Hepatocyte (in vitro differentiated cells): Measurements from ENCODE around the gene TMEM132A.

ENCODE experiments used
- EZH2phosphoT487 ChIP-seq: fragments of 200-600 bp; sonication (generic); IDR thresholded peaks from one replicate; pipeline ENCODE4 v1.6.1; 2018; ENCODE audit warnings: antibody characterized with exemption, mild to moderate bottlenecking, low read depth, moderate library complexity; ENCODE audit not compliant: unreplicated experiment, severe bottlenecking
- TF ChIP-seq, protein P1 (sequence below): fragments of 200-600 bp; sonication (generic); IDR thresholded peaks from 2 replicates; pipeline ENCODE4 v1.5.1; 2016; ENCODE audit warnings: antibody characterized with exemption, mild to moderate bottlenecking; ENCODE audit not compliant: poor library complexity

DNA sequence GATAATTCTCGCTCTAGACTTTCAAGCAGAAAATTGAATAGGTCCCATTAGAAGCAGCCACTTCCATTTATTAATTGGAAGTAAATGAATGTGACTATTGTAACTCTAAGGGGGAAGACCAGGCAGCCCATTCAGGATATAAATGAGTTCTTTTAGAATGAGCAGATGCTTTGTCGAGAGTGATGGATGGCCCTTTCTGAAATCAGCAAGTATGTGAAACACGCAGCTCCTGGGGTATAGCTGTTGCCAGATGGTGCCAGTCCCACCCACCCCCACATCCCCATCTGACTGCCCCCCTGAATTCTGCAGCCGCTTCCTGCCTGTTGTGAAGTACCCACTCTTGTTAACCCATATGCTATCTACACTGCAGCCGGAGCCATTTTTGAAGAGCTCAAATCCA is 24.0 kb downstream of the TMEM132A start:
- TF ChIP-seq, protein P1, sequence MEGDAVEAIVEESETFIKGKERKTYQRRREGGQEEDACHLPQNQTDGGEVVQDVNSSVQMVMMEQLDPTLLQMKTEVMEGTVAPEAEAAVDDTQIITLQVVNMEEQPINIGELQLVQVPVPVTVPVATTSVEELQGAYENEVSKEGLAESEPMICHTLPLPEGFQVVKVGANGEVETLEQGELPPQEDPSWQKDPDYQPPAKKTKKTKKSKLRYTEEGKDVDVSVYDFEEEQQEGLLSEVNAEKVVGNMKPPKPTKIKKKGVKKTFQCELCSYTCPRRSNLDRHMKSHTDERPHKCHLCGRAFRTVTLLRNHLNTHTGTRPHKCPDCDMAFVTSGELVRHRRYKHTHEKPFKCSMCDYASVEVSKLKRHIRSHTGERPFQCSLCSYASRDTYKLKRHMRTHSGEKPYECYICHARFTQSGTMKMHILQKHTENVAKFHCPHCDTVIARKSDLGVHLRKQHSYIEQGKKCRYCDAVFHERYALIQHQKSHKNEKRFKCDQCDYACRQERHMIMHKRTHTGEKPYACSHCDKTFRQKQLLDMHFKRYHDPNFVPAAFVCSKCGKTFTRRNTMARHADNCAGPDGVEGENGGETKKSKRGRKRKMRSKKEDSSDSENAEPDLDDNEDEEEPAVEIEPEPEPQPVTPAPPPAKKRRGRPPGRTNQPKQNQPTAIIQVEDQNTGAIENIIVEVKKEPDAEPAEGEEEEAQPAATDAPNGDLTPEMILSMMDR: no peak
- TF ChIP-seq EZH2phosphoT487: no peak
